Fibroblast of mammary gland (primary cell): ENCODE results near the gene BHLHA9.

Source experiments
- DNase-seq: peaks from one replicate; pipeline ENCODE4 v3.0.0-alpha.2; 2010; ENCODE audit warnings: low read depth
- H3K4me3 ChIP-seq: 2 replicates; pipeline ENCODE4 v1.5.1; 2011; ENCODE audit warnings: low read depth, mild to moderate bottlenecking, low read length, moderate library complexity; ENCODE audit not compliant: control insufficient read depth
- CTCF ChIP-seq: conservative IDR thresholded peaks from 2 replicates; pipeline ENCODE4 v1.5.1; 2011; ENCODE audit warnings: low read depth, low read length, inconsistent platforms; ENCODE audit not compliant: control insufficient read depth, insufficient read depth

BHLHA9 gene

DNA sequence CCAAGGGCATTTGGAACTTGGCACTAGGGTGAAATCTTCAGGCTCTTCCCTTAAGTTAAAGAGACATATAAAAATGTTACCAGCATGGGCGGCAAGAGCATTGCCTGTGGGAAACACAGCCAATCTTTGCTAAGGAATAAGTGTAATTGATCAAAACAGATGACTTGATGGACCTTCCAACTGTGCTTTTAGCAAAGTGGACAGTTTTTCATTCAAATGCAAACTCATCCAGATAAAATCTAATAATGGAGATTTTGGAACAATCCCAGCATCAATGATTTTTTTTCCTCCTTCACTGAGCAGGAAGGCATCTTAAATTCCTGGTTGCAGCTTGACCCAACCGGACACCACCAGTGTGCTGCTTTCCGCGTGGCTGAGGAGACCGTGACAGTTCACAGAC is 42.9 kb upstream of the BHLHA9 start:
- H3K4me3 ChIP-seq, result no peak overlapping the region
- TF ChIP-seq CTCF, result no peak
- DNase-seq, result no peak

GRCh38 chr17:1227917-1228780 is 42.1 kb upstream of the BHLHA9 start:
- no peak for TF ChIP-seq CTCF
- DNase-seq, result no peak
- no peak overlapping the region for H3K4me3 ChIP-seq

GRCh38 chr17:1228781-1229348 is 41.4 kb upstream of the BHLHA9 start:
- no peak overlapping the region for H3K4me3 ChIP-seq
- no peak for TF ChIP-seq CTCF
- DNase-seq, result no peak

DNA sequence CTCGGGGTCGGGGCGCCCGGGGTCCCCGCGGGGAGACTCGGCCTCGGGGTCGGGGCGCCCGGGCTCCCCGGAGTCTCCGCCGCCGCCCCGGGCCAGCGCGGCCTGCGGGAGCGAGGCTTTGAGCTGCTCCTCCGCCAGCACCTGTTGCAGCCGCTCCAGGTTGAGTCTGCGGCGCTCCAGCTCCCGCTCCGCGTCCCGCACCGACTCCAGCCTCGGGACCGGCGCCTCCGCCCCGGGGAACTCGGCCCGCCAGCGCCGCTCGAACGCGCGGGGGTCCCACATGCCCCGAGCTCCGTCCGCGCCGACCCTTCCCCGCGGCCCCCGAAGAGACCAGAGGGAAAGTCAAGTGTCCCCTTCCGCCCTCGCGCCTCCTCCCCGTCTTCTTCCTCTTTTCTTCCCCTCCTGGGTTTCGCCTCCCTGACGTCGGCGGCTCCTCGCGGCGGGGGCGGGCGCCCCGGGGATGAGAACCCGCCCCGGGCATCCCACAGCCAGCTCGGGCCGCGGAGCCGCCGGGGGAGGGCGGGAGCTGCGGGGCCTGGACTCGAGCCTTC is 40.8 kb upstream of the BHLHA9 start:
- TF ChIP-seq CTCF, result no peak
- no peak for DNase-seq
- no peak overlapping the region for H3K4me3 ChIP-seq

- no peak for DNase-seq
- H3K4me3 ChIP-seq, result no peak overlapping the region
Observed at GRCh38 chr17:1229900-1230501, 40.2 kb upstream of the BHLHA9 start.

More at GRCh38 chr17:1229900-1230501, 40.2 kb upstream of the BHLHA9 start:
- no peak for TF ChIP-seq CTCF
